CD4-positive, alpha-beta T cell (primary cell): ENCODE data around the gene TRAK1. TPM values are rescaled to one million over a fixed set of nuclear protein-coding genes. Genes with fewer than 3 reads are reported as not detected.

Source experiments
- ATAC-seq: fragments of 200-7000 bp; cut with Tn5 transposase; one replicate; pipeline ENCODE4 v1.10.0; 2022; ENCODE audit warnings: mild to moderate bottlenecking; ENCODE audit not compliant: poor library complexity
- CTCF ChIA-PET: fragments of 350-600 bp; sonication (Branson Sonifier 250); formaldehyde crosslinking; loops from one replicate; lab custom pipeline; 2021; ENCODE audit warnings: antibody characterized with exemption, inconsistent platforms; lab: Charles Lee
- POLR2A ChIA-PET: fragments of 350-600 bp; sonication (Branson Sonifier 250); formaldehyde crosslinking; loops from one replicate; lab custom pipeline; 2021; ENCODE audit warnings: antibody characterized with exemption, inconsistent platforms; lab: Charles Lee
- DNase-seq, 14 experiments: peaks; one replicate each; pipeline ENCODE4 v3.0.0-alpha.2; 2013 to 2020; ENCODE audit warnings: mixed read lengths in 2 of 14
- H3K27ac ChIP-seq, 2 donors: one replicate each; pipeline versions ENCODE4 v1.5.1 to v1.7.0; 2013; ENCODE audit warnings: low read length in 2 of 2, low read depth in 1 of 2, mild to moderate bottlenecking in 1 of 2
- H3K27me3 ChIP-seq, 2 experiments: 1 replicate in 1 of 2; 2 replicates in 1 of 2; pipeline versions ENCODE4 v1.6.1 to v1.7.0; 2013; ENCODE audit warnings: low read length in 2 of 2, control low read depth in 1 of 2, mild to moderate bottlenecking in 1 of 2, moderate library complexity in 1 of 2; ENCODE audit not compliant: insufficient read depth in 2 of 2, control insufficient read depth in 1 of 2
- H3K36me3 ChIP-seq: one replicate; pipeline ENCODE4 v1.6.1; 2013; ENCODE audit warnings: low read length, control low read depth; ENCODE audit not compliant: insufficient read depth
- H3K4me1 ChIP-seq: one replicate; pipeline ENCODE4 v1.6.1; 2013; ENCODE audit warnings: low read length, control low read depth; ENCODE audit not compliant: insufficient read depth
- H3K4me3 ChIP-seq: one replicate; pipeline ENCODE4 v1.5.1; 2013; ENCODE audit warnings: mild to moderate bottlenecking, low read length, moderate library complexity
- H3K9me3 ChIP-seq, 2 experiments: 1 replicate in 1 of 2; 2 replicates in 1 of 2; pipeline versions ENCODE4 v1.6.1 to v1.7.0; 2013; ENCODE audit warnings: low read length in 2 of 2, mild to moderate bottlenecking in 2 of 2, control low read depth in 1 of 2, moderate library complexity in 1 of 2; ENCODE audit not compliant: control insufficient read depth in 1 of 2, insufficient read depth in 1 of 2
- H3K27ac Mint-ChIP-seq: one replicate; pipeline ENCODE4 v1.8.0; 2020; ENCODE audit warnings: mixed read lengths
- H3K27me3 Mint-ChIP-seq: one replicate; pipeline ENCODE4 v1.8.0; 2021; ENCODE audit warnings: mixed read lengths
- H3K36me3 Mint-ChIP-seq: one replicate; pipeline ENCODE4 v1.8.0; 2021; ENCODE audit warnings: low read depth, mixed read lengths
- H3K4me1 Mint-ChIP-seq: one replicate; pipeline ENCODE4 v1.8.0; 2021; ENCODE audit warnings: low read depth, mixed read lengths
- H3K4me3 Mint-ChIP-seq: one replicate; pipeline ENCODE4 v1.8.0; 2020; ENCODE audit warnings: mild to moderate bottlenecking, mixed read lengths
- H3K9me3 Mint-ChIP-seq: one replicate; pipeline ENCODE4 v1.8.0; 2020; ENCODE audit warnings: mixed read lengths
- intact Hi-C, 2 experiments: fragments of 100-400 bp; cut with DNase I in 1 of 2; cut with micrococcal nuclease in 1 of 2; formaldehyde crosslinking; loops; one replicate each; pipeline versions ENCODE4 v1.15.1 to v1.9.0; 2023 to 2025; cut with DNase I, micrococcal nuclease
- polyA plus RNA-seq, 2 donors: library from polyadenylated mRNA; unstranded; fragments of 120-200 nt; gene quantifications; one replicate each; pipeline ENCODE4 v1.2.1, GENCODE V29; 2013
- total RNA-seq, 174 experiments: library from RNA in 2 of 174; stranded (reverse) in 2 of 174; gene quantifications; one replicate each; pipeline ENCODE4 v1.2.3 and lab custom pipeline; 2021 to 2026
- TF ChIP-seq, protein P1 (sequence below): fragments of 200-600 bp; IDR thresholded peaks from one replicate; pipeline ENCODE4 v1.8.0; 2022; ENCODE audit warnings: antibody characterized with exemption, mild to moderate bottlenecking

The TRAK1 gene, protein sequence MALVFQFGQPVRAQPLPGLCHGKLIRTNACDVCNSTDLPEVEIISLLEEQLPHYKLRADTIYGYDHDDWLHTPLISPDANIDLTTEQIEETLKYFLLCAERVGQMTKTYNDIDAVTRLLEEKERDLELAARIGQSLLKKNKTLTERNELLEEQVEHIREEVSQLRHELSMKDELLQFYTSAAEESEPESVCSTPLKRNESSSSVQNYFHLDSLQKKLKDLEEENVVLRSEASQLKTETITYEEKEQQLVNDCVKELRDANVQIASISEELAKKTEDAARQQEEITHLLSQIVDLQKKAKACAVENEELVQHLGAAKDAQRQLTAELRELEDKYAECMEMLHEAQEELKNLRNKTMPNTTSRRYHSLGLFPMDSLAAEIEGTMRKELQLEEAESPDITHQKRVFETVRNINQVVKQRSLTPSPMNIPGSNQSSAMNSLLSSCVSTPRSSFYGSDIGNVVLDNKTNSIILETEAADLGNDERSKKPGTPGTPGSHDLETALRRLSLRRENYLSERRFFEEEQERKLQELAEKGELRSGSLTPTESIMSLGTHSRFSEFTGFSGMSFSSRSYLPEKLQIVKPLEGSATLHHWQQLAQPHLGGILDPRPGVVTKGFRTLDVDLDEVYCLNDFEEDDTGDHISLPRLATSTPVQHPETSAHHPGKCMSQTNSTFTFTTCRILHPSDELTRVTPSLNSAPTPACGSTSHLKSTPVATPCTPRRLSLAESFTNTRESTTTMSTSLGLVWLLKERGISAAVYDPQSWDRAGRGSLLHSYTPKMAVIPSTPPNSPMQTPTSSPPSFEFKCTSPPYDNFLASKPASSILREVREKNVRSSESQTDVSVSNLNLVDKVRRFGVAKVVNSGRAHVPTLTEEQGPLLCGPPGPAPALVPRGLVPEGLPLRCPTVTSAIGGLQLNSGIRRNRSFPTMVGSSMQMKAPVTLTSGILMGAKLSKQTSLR
- total RNA-seq (10 to 100 TPM; 16.0 to 16.7 TPM), total RNA-seq (lab: John Stamatoyannopoulos, UW) (22.1 to 67.3 (median 43.2) reads per million in 172 experiments)
- polyA plus RNA-seq (2013, experiment 1 of 2) = 14.3 TPM
- 18.2 TPM for polyA plus RNA-seq (2013, experiment 2 of 2)

DNA sequence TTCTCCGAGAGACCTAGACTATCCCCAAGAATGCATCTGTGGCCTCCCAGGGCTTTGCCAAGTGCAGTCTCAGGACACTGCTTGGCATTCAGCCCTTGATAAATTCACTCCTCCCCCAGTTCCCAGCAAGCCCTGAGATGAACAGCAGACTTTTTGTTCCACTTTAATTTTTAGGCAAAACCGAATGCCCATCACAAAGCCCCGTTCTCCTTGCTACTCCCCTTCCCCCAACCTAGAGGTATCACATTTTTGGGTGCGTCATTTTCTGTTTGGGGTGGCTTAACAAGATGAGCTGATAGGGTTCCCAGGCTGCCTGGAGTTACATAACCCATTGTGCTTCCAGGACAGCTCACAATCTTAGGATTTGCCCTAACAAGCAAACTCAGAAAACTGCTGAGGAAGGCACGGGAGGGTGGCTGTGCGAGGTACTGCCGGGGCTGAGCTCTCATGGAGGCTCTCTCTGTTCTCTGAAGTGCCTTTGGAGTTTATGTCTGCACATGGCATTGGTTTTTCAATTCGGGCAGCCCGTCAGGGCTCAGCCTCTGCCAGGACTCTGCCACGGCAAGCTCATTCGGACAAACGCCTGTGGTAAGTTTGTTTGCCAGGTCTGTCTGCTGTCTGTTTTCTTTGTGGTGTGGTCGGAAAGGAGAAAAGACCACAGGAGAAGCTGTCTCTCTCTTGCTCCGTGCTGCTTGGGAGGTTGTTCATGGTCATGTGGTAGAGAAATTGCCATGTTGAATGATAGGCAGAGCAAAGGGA, at the start of gene TRAK1:
Gene TRAK1 (plus strand): TSS at position 385 of the 759 bp plus-strand sequence. CDS start 113 bp downstream, at position 498.
- DNase-seq = no peak
- peaks cover 25% of the 10 kb centered on the region for H3K4me1 Mint-ChIP-seq
- TF ChIP-seq, protein P1, sequence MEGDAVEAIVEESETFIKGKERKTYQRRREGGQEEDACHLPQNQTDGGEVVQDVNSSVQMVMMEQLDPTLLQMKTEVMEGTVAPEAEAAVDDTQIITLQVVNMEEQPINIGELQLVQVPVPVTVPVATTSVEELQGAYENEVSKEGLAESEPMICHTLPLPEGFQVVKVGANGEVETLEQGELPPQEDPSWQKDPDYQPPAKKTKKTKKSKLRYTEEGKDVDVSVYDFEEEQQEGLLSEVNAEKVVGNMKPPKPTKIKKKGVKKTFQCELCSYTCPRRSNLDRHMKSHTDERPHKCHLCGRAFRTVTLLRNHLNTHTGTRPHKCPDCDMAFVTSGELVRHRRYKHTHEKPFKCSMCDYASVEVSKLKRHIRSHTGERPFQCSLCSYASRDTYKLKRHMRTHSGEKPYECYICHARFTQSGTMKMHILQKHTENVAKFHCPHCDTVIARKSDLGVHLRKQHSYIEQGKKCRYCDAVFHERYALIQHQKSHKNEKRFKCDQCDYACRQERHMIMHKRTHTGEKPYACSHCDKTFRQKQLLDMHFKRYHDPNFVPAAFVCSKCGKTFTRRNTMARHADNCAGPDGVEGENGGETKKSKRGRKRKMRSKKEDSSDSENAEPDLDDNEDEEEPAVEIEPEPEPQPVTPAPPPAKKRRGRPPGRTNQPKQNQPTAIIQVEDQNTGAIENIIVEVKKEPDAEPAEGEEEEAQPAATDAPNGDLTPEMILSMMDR = no peak
- no peak within 1 kb of the TSS for H3K27ac Mint-ChIP-seq
- peaks cover 10% of the 10 kb centered on the region for H3K4me1 ChIP-seq
- H3K27ac ChIP-seq = no peak within 1 kb of the TSS
- H3K9me3 ChIP-seq = peaks cover 0 to 7% of the 10 kb centered on the region in 2 experiments
- H3K9me3 Mint-ChIP-seq = no peaks in the 10 kb centered on the region
- intact Hi-C loops = no loop called here
- H3K4me3 ChIP-seq = peak within 1 kb of the TSS; percentile 3
- peaks cover 50% of the 10 kb centered on the region for H3K36me3 Mint-ChIP-seq
- peaks cover 20% of the 10 kb centered on the region for H3K36me3 ChIP-seq
- ChIA-PET POLR2A (interaction anchor here (0.7 kb wide), 1 partner anchor 70 kb away, joined by 3 read pairs; no protein-coding TSS in a partner anchor), CTCF (no interaction called here)
- H3K27me3 ChIP-seq = no peaks in the 10 kb centered on the region
- no peaks in the 10 kb centered on the region for H3K27me3 Mint-ChIP-seq
- H3K4me3 Mint-ChIP-seq = no peak within 1 kb of the TSS
- ATAC-seq = no peak

DNA sequence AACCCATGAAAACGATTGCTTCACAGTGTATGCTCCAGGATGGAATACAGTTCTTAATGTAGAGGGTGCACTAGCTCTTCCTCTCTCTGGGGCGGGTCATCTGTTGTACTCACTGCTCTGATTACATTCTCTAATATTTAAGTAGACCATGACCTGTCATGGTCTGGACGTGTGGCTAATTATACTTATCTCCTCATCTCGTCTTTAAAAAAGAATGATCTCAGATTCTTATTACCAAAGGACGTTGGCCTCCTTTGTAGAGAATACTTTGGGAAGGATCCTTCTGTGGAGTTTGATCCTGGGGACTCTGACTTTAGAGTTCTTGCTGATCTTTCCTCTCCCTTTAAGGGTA, 48.4 kb upstream of the TRAK1 start:
- ATAC-seq (no peak), DNase-seq (no peak)
- H3K36me3 ChIP-seq = no peaks in the 10 kb centered on the region
- H3K9me3 Mint-ChIP-seq = no peaks in the 10 kb centered on the region
- intact Hi-C loops = no loop called here
- H3K4me3 ChIP-seq = no peak overlapping the region
- ChIA-PET POLR2A (no interaction called here), CTCF (no interaction called here)
- TF ChIP-seq, protein P1 = no peak
- no peaks in the 10 kb centered on the region for H3K4me1 ChIP-seq
- H3K27ac ChIP-seq = no peak overlapping the region
- H3K4me1 Mint-ChIP-seq = peaks cover 19% of the 10 kb centered on the region
- no peaks in the 10 kb centered on the region for H3K27me3 ChIP-seq
- no peaks in the 10 kb centered on the region for H3K9me3 ChIP-seq
- no peak overlapping the region for H3K4me3 Mint-ChIP-seq
- H3K27ac Mint-ChIP-seq = no peak overlapping the region
- H3K27me3 Mint-ChIP-seq = no peaks in the 10 kb centered on the region
- no peaks in the 10 kb centered on the region for H3K36me3 Mint-ChIP-seq
